ENCODE data around the gene VTN.

Gene VTN, protein sequence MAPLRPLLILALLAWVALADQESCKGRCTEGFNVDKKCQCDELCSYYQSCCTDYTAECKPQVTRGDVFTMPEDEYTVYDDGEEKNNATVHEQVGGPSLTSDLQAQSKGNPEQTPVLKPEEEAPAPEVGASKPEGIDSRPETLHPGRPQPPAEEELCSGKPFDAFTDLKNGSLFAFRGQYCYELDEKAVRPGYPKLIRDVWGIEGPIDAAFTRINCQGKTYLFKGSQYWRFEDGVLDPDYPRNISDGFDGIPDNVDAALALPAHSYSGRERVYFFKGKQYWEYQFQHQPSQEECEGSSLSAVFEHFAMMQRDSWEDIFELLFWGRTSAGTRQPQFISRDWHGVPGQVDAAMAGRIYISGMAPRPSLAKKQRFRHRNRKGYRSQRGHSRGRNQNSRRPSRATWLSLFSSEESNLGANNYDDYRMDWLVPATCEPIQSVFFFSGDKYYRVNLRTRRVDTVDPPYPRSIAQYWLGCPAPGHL

DNA sequence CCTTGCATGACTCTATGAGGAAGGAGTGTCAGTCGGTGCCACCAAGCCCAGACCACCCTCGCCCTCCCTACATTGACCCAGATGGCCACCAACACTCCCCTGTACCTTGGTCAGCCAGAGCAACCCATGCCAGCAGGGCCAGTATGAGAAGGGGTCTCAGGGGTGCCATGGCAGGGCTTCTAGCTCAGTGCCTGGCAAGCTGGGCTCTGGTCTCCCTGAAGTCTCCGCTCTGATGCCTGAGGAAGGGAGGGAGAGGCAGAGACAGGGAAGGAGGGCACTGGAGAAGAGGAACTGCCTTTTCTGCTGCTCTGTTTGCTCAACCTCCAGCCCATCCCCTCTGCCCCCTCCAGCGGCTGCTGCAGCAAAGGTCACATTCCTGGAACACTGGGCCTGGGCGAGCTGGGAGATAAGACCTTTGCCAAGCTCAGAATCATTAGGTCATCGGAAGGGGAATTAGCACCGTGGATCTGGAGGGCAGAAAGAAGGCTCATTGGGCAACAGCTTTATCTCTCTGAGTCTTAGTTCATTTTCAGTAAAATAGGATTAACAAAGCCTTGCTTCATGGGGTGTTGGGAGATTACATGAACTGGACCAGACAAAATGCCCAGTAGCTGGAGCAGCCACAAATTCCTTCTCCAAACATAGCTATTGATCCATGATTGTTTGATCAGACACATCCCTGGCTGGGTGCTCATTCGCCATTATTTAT, at the start of gene VTN:
Gene VTN (minus strand): TSS at position 273 of the 709 bp plus-strand sequence. CDS start 104 bp downstream, at position 169.
- peak; percentile 59 for DNase-seq

DNA sequence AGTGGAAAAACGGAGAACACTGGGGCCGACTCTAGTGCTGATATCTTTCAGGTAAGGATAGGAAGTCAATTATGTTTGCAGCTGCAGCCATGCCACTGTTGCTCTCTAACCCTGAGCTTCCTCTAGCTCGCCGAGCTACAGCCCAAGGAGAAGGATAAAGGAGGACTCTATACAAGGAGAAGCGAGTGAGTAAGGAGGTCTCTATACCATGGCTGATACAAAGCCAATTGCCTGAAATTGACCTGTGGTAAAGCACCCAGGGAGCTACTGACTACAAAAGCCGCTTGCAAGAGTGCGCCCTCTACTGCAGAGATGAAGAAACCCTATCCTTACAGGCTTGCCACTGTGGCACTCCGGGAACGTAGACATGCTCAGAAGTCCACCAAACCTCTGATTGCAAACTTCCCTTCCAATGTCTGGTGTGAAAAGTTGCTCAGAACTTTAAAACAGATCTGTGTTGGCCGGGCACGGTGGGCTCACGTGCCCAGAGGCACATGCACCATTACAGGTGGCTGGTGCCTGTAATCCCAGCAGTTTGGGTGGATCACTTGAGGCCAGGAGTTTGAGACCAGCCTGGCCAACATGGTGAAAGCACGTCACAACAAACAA, 46.7 kb upstream of the VTN start:
- DNase-seq, result peak; percentile 90

DNA sequence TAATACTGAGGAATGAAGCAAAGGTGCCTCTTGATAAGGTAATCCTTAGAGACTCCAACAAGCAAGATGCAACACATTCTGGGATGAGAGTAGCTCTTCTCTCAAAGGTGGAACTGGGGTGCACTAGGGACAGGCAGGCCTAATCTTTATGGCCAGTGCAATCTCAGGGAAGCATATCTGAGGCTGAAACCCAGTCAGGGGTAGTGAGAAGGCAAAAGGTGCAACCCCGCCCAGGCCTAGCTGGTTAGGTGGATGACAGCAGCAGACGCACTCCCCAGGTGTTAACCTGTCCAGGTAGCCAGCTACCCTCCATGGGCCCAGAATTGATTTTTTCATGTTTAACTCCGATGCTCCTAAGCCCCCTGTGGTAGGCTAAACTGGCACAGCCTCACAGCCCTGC, 45.8 kb upstream of the VTN start:
- no peak for DNase-seq

DNA sequence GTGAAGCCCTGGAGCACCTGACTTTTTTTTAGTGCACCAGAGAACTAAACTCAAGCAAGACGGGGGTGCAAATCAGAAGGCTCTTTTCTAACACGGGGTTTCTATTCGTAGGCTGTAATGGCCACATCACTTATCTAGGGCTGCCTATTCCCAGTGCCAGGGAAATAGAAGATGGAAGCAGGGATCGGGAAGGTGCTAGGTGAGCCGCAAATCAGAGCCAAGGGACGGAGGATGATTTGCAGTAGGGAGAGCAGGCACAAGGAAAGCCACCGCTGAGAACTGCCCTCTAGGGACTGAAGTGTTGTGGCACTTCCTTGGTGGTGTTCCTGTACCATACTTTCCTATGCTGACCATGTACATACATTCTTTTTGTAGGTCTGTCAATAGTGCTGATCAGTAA, 43.7 kb upstream of the VTN start:
- DNase-seq, result no peak

DNA sequence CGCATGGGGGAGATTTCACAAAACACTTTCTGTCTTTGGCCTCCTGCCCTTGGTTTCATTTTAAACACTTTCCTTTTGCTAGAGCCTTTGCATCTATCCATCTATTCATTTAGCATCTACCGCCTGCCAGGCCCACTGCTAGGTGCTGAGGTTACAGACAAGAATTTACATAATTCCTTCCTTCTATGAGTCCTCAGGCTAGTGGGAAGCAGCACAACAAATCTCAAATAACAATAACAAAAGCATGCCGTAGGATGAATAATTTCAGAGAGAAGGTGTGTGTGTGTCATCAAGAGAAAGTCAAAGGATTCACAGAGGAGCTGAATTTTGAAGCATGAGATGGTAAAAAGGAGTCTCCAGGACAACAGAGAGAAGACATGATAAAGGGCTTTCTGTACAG, 42.0 kb upstream of the VTN start:
- DNase-seq, result no peak

DNA sequence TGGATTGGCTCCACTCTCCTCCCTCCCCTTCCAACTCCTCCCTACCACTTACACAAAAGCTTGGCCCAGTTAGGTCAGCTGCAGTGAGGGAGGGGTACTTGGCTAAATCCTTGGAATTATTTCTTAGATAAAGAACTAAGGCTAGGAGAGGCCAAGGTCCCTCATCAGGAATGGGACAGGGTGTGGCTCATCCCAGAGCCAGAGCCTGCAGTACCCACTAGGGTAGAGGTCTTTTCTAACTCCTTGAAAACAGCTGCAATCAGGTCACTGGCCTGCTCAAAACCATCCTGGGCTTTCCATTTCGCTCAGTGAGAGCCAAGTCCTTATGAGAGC, 37.8 kb upstream of the VTN start:
- DNase-seq, result no peak

DNA sequence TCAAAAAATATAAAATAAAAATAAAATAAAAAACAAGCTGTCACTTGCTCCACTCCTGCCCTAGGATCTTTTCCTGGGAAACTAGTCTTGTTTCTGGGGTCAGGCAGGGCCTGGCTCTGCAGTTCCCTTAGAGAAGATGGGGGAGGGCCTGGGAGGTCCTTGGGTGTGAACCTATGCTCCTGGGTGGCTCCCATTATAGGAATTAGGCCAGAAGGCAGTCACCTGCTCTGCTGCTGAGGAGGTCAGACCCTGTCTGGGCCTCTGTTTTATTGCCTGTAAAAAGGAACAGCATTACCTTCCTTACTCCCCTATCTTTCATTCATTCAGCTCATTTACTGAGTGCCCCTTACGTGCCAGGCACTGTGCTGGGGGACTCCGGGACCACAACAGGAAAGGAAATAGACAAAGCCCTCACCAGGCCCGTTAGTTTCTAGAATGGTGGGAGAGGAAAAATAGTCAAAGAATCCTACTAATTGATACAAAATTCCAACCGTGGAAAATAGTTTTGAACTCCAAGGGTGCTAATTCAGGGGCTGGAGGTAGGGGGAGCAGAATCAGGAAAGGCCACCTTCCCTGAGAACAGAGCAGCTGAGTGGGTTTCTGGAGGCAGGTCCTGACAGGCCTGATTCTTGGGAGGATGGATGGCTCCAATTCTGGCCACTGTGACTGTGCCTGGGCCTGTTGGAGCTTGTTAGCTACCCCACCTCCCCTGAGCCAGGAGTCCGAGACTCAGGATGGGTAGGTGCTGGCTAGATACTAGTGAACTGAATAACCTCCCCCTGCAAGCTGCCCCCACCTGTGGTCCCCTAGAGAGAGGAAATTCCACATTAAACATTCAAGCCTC, 37.2 kb upstream of the VTN start:
- DNase-seq, result no peak

DNA sequence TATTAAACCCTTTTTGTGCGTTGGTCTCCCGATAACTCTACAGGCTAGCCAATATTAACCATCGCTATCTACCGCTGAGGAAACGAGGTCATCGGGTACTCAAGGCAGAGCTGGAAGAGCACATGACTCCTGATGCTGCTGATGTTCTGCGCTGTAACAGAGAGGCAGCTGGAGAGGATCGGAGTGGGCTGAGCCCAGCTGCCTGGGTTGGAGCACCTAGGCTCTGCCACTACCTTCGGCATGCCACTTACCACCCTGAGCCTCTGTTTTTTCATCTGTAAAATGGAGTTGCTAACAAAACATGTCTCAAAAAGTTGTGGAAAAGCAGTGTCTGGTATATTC, 36.3 kb upstream of the VTN start:
- DNase-seq, result peak; percentile 42

DNA sequence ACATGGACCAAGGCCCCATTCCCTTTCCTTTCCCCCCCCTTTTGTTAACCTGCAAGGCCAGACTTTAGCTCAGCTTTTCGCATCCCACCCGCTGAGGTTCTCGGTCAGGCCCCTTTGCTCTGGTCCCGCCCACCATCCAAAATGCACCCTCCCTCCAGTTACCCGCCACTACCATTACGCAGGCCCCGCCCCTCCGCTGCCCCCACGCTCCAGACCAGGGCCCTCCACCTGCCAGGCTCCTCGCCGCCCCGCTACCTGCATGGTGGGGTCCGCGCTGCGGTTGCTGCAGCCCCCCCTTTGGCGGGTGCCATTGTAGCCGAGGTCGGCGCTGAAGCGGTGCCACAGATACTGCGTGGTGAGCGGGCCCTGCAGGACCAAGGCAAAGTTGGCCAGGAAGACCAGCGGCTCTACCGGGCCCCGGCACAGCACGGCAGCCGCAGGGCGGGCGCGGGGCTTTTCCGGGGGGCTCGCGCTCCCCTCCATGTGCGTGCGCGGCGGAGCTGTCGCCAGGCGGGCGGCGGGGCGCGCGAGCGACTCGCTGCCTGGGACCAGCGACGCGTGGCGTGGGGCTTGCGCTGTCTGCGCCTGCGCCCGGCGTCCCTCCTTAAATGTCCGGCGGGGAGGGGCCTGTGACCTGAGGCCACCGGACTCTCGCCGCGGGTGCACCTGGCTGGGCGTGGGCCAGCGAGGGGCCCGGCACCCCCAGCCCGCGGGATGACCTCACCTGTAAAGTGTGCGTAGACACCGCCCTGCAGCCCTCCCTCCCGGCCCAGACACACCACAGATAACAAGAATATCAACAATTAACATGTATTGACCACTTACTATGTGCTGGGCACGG, 35.7 kb upstream of the VTN start, which contains the start of gene SLC46A1:
Gene SLC46A1 (minus strand): TSS at position 581 of the 841 bp plus-strand sequence. CDS start 98 bp downstream, at position 483.
- DNase-seq, result peak; percentile 72

DNA sequence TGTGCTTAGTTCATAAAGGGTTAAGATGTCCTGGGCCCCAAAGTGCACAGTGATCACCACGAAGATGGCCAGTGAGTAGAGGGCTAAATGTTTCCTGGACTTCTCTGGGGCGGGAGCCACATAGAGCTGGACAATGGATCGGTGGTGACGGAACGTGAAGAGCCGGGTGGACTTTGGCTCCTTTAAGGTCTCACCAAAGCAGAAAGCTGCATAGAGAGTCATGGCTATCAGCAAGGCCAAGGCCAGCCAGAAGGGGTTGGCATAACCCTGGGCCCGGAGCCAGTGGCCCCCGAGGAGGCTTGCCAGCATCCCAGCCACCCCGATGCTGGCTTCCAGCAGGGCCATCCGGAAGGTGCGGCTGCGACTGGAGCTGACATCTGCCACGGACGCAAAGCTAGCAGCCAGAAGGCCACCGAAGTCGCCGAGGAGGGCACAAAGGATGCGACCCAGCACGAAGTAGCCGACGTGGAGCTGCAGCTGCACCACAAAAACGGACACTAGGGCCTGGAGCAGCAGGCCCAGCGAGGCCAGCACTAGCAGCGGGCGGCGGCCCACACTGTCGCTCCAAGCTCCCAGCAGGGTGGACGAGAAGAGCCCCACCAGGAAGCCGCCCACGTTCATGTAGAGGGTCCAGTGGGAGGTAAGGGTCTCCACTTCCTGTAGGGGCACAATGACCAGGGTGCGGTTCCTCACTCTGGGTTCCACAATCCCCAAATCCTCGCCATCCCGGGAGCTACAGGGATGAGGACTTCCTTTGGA, 34.9 kb upstream of the VTN start:
- no peak for DNase-seq

DNA sequence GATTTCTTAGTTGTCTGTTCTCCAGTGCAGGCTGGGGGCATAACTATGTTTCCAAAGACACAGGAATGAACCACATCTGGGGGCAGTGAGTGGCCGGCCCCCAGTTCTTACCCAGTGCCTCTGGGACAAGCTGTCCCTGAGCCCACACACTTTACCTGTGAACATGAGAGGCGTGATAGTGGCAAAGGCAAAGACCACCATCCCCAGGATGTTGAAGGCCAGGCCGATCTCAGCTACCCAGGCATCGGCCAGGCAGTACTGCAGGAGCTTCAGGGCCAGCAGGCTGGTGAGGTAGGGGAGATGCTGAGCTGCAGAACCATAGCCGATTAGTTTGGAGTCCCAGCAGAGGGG, 34.3 kb upstream of the VTN start:
- no peak for DNase-seq

DNA sequence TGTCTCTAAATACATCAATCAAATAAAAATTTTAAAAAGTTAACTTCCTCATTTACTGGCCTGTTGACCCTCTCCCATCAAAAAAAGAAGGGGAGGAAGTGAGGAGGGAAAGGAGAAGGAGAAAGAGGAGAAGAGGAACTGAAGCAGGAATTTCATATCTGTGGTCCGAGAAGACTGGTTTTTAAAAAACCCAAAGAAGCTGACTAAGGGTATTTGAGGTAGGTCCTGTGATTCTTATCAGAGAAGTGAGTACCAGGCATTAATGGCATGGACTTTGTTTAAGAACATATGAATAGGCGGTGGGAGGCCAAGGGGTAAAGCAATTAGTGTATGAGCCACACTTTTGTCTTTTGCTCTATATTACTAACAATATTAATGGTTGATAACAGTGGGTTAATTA, 33.9 kb upstream of the VTN start:
- DNase-seq, result no peak

DNA sequence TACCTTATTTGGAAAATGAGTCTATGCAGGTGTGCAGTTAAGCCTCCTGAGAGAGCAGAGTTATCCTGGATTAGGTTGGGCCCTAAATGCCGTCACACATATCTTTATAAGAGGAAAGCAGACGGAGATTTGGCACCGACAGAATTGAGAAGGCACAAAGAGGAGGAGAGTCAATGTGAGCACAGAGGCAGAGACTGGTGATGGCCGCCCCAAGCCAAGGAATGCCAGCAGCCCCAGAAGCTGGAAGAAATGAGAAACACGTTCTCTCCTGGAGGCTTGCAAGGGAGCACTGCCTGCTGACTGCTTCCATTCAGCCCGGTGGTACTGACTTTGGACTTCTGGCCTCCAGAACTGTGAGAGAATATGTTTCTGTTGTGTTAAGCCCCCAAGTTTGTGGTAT, 32.7 kb upstream of the VTN start:
- DNase-seq, result no peak

DNA sequence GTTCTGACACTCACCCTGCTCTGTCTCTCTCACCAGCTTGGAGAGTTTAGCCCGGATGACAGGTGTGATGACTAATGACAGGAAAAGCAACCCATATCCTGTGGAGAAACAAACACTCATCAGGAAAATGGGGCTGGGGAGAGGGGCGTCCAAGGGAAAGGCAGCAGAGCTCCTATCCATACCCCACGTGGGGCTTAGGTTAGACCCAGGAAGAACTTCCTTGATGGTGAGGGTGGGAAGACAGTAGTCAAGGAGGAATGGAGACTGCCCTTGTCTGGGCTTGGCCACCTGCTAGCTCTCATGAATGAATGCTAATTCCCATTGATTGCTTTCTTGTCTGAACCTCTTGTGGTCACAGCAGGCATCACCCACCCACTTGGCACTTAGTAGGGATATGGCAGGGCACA, 32.1 kb upstream of the VTN start:
- DNase-seq, result no peak

DNA sequence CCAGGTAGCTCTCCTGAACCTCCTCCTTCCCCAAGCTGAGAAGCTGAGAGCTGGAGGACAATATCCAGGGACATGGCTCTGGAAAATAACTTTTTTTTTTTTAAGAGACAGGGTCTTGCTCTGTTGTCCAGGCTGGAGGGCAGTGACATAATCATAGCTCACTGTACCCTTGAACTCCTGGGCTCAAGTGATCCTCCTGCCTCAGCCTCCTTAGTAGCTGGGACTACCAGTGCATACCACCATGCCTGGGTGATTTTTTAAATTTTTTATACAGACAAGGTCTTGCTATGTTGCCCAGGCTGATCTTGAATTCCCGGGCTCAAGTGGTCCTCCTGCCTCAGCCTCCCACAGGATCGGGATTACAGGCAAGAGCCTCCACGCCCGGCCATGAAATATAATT, 29.7 kb upstream of the VTN start:
- DNase-seq, result no peak

DNA sequence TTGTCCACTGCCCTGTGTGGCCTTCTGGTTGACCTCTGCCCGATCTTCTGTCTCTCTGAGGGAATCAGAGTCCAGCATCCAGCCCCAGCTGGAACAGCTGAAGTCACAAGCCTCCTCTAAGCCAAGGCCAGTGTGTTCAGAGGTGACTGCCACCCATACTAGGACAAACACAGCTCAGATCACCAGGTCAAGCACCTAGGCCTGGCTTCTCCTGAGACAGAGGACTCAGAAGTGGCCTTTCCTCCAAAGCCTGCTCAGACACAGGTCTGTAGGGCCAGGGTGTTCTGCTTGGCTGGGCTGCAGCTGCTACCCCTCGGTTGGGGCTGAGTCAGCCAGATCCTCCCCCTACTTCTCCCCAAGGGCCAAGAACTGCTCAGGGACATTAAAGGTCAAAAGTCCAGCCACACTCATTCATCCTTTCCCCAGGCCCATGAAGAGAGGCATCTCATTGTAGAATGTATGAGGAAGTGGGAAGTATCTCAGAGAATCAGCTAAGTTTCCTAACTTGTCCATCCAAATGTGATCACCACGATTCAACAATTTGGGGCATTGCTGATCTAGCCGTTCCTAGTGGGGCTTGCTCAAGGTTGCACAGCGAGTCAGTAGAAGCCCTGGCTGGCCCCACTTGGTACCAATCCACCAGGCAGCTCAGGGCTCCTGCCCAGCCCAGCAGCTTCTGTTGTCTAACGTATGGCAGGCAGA, 28.3 kb upstream of the VTN start:
- DNase-seq, result no peak

DNA sequence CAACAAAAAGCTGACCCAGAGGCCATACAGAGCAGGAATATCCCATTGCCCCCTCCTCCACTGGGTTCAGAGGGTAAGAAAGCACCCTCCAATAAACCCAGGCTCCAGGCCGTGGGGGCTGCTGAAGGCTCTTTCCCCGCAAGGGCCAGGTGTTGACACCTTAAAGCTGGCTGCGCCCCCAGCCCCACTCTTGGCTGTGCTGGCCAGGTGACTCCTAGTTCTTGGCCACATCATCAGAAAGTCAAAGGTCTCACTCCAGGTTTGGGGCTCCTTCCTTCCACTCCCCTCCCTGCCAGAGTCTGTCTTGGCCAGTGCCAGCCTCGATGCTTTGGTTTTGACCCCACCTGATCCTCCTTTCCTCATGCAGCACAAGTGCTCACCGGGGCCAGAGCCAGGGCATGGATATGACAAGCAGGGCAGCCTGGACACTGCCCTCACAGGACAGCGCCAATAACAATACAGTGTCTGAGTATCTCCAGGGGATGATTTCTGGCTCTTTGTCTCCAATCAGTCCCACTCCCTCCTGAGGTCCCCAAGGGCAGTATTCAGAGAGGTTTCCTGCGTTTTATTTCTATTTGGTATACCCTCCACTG, 27.7 kb upstream of the VTN start:
- no peak for DNase-seq

DNA sequence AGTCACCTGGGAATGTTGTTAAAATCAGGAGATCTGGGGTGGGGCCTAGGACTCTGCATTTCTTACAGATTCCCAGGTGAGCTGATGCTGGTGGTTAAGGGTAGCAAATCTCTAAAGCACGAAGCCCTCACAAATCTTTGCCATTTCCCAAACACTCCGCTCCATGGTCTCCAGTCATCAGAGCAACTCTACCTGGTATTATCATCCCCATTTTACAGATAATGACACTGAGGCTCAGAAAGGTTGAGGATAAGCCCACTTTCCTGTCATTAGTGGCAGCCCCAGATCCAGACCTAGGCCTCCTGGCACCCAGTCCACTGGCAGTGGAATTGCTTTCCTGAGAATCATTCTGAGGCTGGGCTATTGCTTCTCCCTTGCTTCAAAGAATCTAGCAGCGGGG, 27.2 kb upstream of the VTN start:
- no peak for DNase-seq

DNA sequence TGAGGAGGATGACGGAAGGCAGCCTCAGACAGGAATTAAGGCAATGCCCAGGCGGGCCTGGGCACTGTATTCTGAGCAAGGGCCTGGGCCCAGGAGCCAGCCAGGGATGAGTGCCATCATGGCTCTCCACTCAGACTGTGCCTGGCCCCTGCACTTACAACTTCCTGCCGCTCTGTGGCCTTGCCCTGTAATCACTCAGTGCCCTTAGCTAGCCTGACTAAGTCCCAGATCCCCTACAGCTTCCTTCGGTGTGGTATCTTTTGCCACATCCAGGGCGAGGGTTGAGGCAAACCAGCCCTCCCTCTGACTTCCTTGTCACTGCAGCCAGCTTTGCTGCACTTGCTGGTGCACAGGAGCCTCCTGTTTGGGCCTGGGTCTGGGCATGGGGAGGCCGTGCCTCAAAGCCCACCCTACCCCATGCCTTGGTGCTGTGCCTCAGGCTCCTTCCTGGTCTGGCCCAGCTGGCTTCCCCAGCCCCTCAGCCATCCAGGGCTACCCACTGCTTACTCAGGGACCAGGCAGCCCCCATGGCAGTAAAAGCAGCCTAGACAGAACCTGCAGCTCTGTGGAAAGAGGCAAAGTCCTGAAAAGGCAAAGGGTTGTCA, 26.6 kb upstream of the VTN start:
- peak; percentile 66 for DNase-seq

DNA sequence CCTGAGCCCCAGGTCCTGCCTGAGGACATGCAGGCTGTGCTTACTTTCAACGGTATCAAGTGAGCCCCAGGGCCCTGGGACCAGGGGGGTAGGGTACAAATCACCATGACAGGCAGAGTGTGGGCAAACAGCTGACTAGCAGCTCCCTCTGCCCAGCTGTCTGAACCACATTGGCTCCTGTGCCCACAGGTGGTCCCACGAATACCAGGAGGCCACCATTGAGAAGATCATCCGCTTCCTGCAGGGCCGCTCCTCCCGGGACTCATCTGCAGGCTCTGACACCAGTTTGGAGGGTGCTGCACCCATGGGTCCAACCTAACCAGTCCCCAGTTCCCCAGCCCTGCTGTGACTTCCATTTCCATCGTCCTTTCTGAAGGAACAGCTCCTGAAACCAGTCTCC, 25.9 kb upstream of the VTN start:
- DNase-seq, result no peak
